ENCODE measurements around the gene RGS12. TPM values are rescaled to one million over a fixed set of nuclear protein-coding genes. Genes with fewer than 3 reads are reported as not detected.
"Not testable (repeated sequence)": the region's sequence is repeated elsewhere in the genome, so short reads cannot be mapped to it uniquely, and the experiment has no call there.

The RGS12 gene
- polyA plus RNA-seq, 1 donor, result 48.7 TPM

GRCh38 chr4:3297066-3297859, 4.4 kb downstream of the RGS12 start:
- DNase-seq, result no peak

- DNase-seq, result no peak
Measured at GRCh38 chr4:3299122-3299975, 6.5 kb downstream of the RGS12 start.

- DNase-seq, result no peak
Measured at GRCh38 chr4:3299976-3300671, 7.3 kb downstream of the RGS12 start.

- DNase-seq, result not testable (repeated sequence)
Measured at GRCh38 chr4:3300882-3301281, 8.1 kb downstream of the RGS12 start.

- no peak for DNase-seq
Measured at GRCh38 chr4:3301450-3302172, 8.8 kb downstream of the RGS12 start.

GRCh38 chr4:3302173-3302785, 9.5 kb downstream of the RGS12 start:
- no peak for DNase-seq

GRCh38 chr4:3302786-3303564, 10.2 kb downstream of the RGS12 start:
- no peak for DNase-seq

- no peak for DNase-seq
Measured at GRCh38 chr4:3303565-3303824, 10.7 kb downstream of the RGS12 start.

GRCh38 chr4:3303923-3304710, 11.3 kb downstream of the RGS12 start:
- no peak for DNase-seq

- DNase-seq, result peak; percentile 67
Measured at GRCh38 chr4:3304831-3305609, 12.2 kb downstream of the RGS12 start.

GRCh38 chr4:3305610-3306371, 13.0 kb downstream of the RGS12 start:
- no peak for DNase-seq

- DNase-seq, result no peak
Measured at GRCh38 chr4:3306450-3306849, 13.6 kb downstream of the RGS12 start.

GRCh38 chr4:3307060-3307459, 14.2 kb downstream of the RGS12 start:
- DNase-seq, result no peak

GRCh38 chr4:3307486-3307885, 14.7 kb downstream of the RGS12 start:
- no peak for DNase-seq

- DNase-seq, result no peak
Measured at GRCh38 chr4:3307891-3308575, 15.2 kb downstream of the RGS12 start.

GRCh38 chr4:3308691-3309090, 15.9 kb downstream of the RGS12 start:
- DNase-seq, result no peak

- no peak for DNase-seq
Measured at GRCh38 chr4:3310301-3311094, 17.7 kb downstream of the RGS12 start.

GRCh38 chr4:3311095-3311372, 18.2 kb downstream of the RGS12 start:
- DNase-seq, result no peak
